Left renal pelvis (tissue), 4 donors: Measurements from ENCODE around the gene TRIM38. TPM values are rescaled to one million over a fixed set of nuclear protein-coding genes. Genes with fewer than 3 reads are reported as not detected.
A peak's percentile ranks its signal among the peaks of the same experiment; 100 is the strongest.
"Not testable (repeated sequence)": the region's sequence is repeated elsewhere in the genome, so short reads cannot be mapped to it uniquely, and the experiment has no call there.

Experiments
- DNase-seq, 4 donors: peaks; one replicate each; pipeline ENCODE4 v3.0.0-alpha.2; 2013; ENCODE audit warnings: low read depth in 4 of 4, low spot score in 3 of 4
- polyA plus RNA-seq, 4 donors: library from polyadenylated mRNA; unstranded; fragments of 120-200 nt; gene quantifications; one replicate each; pipeline ENCODE4 v1.2.1, GENCODE V29; 2013; ENCODE audit not compliant: insufficient read length in 4 of 4

TRIM38 gene
- polyA plus RNA-seq, 4 donors, result 7.6 to 11.8 (median 10.4) TPM

DNA sequence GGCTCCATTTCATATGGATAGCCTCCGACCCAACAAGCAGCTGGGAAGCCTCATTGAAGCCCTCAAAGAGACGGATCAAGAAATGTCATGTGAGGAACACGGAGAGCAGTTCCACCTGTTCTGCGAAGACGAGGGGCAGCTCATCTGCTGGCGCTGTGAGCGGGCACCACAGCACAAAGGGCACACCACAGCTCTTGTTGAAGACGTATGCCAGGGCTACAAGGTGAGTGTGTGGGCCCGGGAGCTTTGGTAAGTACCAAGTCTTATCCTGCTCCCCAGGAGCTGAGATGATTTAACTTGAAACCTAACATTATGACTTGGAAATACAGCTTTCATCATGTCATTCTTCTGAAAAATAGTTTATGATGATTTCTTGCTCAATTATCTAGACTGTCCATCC lies 4.1 kb downstream of the TRIM38 start:
- DNase-seq, result no peak

- no peak for DNase-seq
These were observed 6.2 kb downstream of the TRIM38 start for GRCh38 chr6:25968769-25969168.

DNA sequence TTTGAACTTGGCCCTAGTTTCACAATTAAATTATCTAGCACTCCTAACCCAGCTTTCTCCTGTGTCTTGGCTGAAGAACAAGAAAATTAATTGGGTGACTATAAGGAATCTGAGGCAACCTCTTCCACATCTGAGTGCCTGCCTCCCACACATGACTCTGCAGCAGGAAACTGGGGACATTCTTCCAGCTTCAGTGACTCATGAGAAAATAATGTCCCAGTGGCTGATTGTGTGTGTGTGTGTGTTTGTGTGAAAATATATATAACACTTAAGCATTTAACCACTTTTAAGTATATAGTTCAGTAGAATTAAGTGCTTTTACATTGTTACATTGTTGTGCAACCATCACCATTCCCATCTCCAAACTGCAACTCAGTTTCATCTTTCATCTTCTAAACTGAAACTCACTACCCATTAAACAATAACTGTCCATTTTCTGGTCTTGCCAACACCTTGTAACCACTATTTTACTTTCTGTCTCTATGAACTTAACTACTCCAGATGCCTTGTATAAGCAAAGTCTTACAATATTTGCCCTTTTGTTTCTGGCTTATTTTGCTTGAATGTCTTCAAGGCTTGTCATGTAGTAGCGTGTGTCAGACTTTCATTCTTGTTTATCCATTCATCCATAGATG lies 8.7 kb downstream of the TRIM38 start:
- peak in 3 of 4 donors; percentile 33 to 60 (median 59) for DNase-seq

DNA sequence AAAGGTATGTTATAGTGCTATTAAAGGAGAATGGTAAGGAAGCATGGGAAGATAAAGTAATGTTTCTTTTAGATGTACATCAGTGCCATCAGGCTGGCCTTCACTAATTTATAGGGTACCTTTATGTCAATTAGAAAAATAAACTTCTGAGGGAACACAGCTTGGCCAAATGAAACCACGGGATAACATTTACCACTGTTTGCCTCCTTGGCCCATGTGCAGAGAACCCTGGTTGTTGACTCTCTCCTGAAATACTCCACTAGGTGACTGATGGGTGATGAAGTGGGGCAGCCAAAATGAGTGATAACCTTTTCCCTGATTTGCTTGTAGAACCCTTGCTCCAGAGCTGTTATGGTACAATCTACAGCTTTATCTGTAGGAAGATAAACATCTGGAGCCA lies 9.5 kb downstream of the TRIM38 start:
- DNase-seq, result no peak

DNA sequence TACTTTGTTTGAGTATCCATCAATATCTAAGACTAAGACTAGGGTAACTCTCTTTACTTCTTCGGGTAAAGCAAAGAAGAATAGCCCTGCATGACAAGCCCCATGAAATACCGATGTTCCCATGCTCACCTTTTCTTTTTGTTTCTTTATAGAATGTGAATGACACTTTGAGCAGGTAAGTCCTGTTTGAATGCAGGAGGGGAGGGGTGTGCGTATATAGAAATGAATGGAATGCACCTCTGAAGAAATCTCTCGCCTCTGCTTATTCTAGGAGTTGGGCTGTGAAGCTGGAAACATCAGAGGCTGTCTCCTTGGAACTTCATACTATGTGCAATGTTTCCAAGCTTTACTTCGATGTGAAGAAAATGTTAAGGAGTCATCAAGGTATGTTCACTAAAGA lies 10.3 kb downstream of the TRIM38 start:
- DNase-seq, result no peak

DNA sequence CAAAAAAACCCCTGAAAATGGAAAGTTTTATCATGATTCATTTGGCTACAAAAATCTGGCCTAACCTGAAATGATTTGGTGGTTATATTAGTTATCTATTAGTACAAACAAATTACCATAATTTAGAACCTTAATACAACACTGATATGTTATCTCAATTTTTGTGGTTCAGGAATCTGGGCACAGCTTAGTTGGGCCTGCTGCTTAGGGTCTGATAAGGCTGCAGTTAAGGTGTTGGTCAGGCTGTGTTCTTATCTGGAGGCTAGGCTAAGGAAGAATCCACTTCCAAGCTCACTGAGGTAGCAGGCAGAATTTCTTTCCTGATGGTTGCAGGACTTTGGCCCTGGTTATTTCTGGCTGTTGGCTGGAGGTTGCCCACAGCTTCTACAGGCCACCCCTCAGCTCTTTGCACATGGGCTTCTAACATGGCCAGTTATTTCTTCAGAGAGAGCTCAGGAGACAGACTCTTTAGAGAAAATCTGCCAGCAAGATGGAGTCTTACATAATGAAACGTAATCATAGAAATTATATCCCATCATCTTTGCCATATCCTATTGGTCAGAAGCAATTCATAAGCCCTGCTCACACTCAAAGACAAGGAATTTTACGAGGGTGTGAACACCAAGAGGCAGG lies 11.4 kb downstream of the TRIM38 start:
- no peak for DNase-seq

- DNase-seq, result no peak
These were observed 13.4 kb downstream of the TRIM38 start for GRCh38 chr6:25975923-25976560.

- DNase-seq, result no peak
These were observed 18.3 kb downstream of the TRIM38 start for GRCh38 chr6:25980935-25981334.

DNA sequence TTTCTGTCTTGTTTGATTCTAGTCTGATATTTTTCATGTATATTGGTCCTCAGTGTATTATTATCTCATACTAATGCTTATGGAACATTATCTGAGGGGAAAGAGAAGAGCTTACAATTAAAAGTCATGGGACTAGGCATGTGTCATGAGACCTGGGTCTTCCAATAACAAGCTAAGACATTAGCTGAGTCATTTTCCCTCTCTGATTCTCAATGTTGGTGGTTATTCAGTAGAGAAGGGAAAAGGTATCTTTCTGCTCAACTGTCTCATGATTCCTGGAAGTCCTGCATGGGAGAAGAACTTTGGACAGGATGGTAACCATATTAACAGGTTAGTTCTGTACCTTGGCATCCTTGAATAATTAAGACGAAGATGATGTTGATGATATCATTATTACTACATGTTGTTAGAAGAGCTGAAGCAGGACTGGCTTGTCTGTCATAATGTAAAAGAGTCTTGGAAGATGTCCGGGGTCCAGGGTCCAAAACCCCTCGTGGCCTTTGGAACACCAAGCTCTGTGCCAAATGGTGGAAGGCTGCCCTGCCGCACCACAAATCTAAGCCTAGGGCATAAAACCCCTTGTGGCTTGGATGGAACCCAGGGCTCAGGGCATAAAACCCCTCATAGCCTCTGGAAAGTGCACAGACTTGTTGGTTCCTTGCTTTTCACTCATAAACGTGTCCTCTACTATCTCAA lies 19.1 kb downstream of the TRIM38 start:
- DNase-seq, result no peak

- DNase-seq, result no peak
These were observed 21.7 kb downstream of the TRIM38 start for GRCh38 chr6:25984265-25984664.

DNA sequence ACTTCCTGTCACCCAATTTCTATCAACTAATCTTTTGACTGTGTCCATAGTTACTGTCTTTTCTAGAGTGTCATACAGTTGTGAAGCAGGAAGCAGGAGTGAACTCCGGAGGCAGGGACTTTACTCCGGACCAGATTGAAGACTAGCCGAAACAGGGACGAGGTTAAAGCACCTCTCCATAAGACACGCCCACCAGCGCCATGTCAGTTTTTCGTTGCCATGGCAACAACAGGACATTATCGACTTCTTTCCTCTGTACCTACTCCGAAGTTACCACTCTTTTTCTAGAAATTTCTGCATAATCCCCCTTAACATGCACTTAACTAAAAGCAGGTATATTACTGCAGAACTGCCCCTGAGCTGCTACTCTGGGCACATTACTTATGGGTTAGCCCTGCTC lies 25.2 kb downstream of the TRIM38 start:
- no peak for DNase-seq

DNA sequence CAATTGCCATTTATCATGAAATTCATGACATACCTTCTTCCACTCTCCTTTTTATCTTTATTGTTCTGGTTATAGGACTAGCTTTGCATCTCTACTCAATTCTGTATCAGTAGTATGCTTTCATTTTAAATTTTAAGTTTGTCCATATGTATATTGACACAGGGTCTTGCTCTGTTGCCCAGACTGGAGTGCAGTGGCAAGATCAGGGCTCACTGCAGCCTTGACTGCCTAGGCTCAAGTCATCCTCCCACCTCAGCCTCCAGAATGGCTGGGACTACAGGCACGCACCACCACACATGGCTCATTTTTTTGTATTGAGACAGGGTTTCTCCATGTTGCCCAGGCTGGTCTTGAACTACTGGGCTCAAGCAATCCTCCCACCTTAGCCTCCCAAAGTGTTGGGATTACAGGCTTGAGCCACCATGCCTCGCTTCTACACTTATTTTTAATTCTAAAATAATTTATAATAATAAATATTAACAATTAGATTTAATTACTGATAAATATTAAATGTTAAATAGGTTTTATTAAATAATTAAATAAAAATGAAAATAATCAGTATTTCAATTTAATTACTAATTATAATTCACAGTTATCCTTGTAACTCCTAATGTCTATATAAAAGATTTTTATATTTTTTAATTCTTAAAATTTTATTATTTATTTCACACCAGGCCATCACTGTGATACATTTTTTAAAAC lies 27.7 kb downstream of the TRIM38 start:
- DNase-seq, result no peak

DNA sequence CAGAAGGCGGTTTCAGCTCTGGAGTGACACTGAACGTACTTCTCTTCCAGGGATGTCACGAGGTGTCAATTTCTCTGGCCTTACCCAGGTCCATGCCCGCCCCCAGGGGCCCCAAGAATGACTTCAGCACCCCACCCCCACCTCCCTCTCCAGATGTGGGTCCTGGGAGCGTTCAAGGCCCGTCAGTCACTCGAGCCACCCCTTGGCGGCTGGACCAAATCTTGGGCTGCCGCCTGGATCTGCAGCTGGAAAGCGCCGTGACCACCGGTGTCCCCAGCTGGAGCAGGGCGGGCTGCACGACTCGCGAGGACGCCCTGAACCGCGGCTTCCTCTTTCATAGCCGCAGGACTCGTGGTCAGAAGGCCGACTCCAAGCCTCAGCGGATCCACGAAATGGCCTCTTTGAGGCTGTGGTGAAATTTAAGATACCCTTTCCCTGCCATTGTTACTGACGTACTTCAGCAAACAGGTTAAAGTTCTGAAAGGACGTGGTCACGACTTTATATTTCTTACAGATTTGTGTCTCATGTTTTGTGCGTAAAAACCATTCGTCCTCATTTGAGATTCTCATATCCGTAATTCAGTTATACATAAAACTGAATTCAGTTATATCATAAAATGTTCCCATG lies 29.3 kb downstream of the TRIM38 start:
- DNase-seq, result peak; percentile 49 to 73 (median 62)

DNA sequence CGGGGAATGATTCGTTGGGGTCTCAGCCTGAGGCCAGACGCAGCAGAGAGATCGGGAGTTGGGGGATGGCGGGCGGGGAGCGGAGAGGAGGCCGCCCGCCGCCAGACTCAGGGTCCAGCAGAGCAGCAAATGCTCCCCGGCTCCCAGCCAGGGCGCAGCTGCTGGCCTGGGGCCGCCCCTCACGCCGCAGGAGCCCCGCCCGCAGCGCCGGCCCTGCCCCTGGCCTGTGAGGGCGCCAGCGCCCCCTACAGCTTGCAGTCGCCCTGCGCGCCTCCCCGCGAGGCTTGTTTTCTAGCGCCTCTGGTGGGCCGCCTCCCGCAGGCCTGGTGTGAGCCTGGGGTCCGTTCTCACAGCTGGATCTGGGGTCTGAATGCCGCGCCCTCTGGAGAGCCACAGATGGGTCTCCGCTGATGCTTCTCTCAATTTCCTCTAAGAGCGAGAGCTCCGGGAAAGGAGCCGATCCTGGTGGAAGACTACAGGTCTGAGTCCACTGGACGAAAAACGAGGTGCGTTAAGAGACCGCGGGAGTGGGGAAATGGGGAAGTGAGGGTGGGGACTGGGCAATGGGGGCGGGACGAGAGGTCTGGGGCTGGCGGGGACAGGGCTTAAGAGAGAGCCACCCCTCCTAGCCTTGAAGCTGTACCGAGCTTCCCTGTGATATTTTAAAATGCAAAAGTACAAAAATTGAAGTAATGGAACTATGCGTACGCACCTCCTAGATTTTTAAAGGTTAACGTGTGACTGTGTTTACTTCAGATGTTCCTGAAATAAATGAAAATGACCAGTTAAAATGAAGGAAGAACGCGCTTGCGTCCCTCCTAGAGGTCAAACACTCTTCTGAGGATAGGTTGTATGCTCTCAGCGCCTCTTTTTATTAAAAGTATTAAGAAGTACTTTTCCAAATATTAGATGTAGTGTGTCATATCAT lies 30.1 kb downstream of the TRIM38 start:
- peak; percentile 88 to 95 (median 92) for DNase-seq

DNA sequence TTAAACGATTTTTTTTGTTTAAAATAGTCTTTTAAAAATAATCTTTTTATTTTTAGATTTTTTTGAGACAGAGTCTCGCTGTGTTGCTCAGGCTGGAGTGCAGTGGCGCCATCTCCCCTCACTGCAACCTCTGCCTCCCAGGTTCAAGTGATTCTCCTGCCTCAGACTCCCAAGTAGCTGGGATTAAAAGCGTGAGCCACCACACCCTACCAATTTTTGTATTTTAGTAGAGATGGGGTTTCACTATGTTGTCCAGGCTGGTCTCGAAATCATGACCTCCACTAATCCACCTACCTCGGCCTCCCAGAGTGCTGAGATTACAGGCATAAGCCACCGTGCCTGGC lies 30.7 kb downstream of the TRIM38 start:
- not testable (repeated sequence) for DNase-seq

- no peak for DNase-seq
These were observed 32.9 kb downstream of the TRIM38 start for GRCh38 chr6:25995507-25995906.

DNA sequence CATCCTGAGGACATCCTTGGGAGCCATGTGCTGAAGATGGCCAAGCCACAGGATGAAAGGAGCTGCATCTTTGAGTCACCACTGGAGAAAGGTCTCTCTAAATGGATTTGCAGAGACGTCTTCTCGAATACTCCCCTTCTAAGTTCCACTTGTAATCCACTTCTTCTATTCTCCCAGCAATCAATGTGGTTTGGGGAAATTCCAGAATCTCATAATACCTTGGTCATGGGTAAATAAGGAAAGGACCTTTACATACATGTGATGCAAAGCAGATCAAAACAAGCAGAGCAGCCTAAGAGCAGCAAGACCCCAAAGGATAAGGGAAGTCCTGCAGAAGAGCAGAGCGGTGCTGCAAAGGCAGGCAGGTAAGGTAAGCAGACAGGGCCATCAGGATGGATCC lies 35.3 kb downstream of the TRIM38 start:
- no peak for DNase-seq

DNA sequence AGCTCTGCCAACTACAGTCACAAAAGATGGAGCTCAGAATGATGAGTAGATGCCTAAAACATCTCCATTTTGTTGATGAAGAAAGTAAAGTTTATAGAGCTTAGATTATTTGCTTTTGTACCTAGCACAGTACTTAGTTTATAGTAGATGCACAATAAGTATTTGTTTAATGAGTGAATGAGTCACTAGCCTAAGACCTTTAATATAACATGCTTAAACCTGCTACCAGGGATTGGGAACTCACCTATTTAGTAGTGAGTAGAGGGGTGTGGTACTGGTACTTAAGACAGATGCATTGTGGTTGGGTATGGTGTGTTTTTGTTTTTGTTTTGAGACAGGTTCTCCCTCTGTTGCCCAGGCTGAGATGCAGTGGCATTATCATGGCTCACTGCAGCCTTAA lies 35.8 kb downstream of the TRIM38 start:
- DNase-seq, result no peak

DNA sequence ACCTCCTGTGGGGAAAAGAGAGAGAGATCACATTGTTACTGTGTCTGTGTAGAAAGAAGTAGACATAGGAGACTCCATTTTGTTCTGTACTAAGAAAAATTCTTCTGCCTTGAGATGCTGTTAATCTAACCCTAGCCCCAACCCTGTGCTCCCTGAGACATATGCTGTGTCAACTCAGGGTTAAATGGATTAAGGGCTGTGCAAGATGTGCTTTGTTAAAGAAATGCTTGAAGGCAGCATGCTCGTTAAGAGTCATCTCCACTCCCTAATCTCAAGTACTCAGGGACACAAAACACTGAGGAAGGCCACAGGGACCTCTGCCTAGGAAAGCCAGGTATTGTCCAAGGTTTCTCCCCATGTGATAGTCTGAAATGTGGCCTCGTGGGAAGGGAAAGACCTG lies 36.6 kb downstream of the TRIM38 start:
- not testable (repeated sequence) for DNase-seq
